GM21619 (cell line): ENCODE measurements around the gene NOS1AP.

Experiments used
- ATAC-seq: cut with Tn5 transposase; IDR thresholded peaks from one replicate; pipeline ENCODE4 v1.9.1; 2021; ENCODE audit not compliant: unreplicated experiment

NOS1AP gene

DNA sequence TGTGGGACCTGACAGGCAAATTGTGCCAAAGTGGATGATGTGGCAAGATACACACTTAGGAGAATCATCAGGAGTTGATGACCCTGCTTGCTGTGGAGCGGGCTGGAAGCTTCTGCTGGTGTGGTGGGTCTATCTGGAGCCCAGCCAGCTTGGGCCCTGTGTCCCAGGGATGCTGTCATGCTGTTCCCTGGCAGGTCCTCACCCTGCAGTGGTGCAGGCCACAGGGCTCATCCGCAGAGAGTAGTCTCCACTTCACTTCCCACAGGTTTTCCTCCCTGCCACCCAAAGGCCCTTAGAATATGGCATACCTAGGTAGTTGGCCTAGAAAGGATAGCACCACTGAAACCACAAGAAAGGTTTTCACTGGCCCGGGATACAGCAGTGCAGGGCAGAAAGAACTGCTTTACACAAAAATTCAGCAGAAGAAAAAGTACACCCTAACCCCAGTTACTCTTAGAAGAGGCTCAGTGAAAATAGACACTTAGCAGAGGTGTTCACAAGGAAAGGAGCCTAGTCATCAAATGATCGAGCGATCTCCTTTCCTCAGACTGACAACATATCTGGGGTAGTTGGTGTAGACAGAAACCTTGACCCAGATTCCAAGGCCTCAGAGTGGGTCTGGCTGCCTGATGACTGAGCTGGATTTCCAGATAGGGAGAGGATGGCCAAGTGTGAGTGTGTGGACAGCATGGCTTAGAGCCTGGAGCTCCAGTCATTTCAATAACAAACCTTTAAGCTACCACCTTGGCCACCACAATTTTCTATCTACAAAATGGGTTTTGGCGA is 310.8 kb downstream of the NOS1AP start:
- no peak for ATAC-seq

DNA sequence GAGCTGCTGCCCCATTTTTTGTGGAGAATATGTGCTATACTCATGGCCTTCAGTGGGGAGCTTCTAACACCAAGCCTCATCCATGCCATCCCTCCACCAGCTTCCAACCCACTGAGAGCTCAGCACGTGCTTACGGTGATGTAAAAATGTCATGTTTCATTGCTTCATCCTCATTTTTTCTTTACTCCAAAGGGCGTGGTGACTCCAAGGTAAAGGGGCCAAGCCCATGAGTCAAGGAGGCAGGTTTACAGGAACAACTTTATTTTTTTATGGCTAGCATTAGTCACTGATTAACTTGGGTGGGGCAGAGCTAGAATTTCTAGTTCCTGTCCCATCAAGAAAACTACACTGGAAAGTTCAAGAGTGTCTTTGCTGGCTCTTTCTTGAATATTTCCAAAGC is 311.9 kb downstream of the NOS1AP start, which contains the start of gene C1orf226:
C1orf226 (plus strand) TSS at position 346 of the 400 bp plus-strand sequence. CDS start 174 bp downstream, outside the sequence.
- ATAC-seq: no peak

DNA sequence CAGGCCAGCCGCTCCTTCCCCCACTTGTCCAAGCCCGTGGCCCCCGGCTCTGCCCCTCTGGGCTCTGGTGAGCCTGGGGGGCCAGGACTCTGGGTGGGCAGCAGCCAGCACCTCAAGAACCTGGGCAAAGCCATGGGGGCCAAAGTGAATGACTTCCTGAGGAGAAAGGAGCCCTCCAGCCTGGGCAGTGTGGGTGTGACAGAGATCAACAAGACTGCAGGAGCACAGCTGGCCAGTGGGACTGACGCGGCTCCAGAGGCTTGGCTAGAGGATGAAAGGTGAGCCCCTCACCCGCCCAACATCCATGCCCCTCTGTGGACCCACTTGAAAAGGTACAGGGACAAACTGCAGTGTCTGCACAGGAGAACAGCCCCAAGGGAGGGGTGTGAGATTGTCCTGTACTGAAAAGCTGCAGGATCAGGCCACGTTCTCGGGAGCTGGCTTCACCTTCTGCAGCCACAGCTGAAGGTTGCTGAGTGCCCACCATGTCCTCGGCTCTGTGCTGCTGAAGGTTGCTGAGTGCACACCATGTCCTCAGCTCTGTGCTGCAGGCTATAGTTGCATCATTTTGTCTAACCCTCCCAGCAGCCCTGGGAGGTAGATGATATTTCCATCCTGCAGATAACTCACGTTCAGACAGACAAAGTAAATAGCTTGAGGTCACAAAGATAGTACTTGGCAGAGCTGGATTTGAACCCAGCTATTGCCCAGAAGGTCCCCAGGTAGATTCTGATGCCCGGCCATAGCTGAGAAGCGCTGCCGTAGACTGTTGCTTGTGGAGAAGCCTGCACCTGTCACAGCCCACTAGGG is 312.7 kb downstream of the NOS1AP start:
- no peak for ATAC-seq

DNA sequence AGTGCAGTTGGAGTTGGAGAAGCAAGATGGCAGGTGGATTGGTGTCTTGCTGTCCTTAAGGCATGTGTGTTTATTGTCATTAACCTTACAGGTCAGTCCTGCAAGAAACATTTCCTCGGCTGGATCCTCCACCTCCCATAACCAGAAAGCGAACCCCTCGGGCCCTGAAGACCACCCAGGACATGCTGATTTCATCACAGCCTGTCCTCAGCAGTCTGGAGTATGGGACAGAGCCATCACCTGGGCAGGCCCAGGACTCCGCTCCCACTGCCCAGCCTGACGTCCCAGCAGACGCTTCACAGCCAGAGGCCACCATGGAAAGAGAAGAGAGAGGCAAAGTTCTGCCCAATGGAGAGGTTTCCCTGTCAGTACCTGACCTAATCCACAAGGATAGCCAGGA is 313.6 kb downstream of the NOS1AP start:
- no peak for ATAC-seq

DNA sequence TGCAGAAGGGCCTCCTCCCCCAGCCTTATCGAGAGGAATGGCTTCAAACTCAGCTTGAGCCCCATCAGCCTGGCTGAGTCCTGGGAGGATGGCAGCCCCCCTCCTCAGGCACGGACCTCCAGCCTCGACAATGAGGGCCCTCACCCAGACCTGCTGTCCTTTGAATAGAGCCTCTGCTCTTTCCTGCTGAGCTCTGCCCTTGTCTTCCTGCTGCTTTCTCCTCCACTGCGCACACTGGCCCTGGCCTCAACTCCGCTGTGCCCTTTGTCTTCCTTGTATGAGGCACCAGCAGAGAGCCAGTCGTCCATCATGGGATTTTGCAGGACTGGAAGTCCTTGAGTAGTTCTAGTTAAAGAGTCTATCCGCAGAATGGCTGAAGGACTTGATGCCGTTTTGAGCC is 314.0 kb downstream of the NOS1AP start:
- no peak for ATAC-seq

DNA sequence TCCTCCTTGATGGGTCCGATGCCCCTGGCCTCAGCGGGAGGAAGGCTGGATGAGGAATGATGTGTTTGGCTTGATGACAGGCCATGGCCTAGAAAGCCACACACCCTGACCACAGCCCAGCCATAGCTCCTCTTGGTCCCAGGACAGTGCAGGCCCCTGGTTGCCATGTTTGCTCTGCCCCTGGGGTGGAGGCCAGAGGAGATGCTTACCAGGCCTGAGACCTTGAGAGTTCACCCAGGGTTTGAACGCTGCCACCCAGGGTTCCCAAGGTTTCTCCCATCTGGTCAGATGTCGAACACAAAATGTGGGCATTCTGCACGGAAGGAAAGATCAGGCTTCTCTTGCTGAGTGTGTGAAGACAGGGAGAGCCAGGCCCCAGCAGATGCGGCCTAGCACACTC is 314.6 kb downstream of the NOS1AP start:
- ATAC-seq: no peak

DNA sequence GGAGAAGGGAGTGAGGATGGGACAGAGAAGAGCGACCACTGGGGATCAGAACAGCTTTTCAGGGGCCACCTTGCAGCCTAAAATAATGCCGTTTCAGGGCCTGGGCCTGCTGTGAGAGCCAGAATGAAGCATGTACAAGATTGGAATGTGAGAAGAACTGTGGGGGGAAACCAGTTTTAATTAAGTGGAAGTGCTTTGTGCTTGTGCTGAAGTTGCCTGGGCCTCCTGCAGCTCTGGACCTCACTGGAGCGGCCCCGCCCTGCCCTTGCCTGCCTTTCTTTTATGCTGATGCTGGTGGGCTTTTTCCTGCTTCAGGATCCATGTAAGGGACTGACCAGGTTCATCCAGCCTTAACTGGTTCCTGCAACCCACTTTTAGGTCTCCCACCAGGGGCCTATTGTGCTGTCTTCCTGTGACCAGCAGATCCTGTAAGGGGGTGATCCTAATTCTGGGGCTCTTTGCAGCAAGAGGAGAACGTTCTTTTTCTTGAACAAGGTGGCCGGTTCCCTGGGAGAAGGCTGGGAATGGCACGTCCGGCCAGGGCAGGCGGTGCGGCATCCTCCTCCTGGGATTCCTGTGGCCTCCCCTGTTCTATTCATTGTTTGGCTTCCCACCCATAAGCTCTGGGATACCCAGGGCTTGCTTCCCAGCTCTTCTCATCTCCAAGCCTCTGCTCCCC is 315.2 kb downstream of the NOS1AP start:
- ATAC-seq: no peak

DNA sequence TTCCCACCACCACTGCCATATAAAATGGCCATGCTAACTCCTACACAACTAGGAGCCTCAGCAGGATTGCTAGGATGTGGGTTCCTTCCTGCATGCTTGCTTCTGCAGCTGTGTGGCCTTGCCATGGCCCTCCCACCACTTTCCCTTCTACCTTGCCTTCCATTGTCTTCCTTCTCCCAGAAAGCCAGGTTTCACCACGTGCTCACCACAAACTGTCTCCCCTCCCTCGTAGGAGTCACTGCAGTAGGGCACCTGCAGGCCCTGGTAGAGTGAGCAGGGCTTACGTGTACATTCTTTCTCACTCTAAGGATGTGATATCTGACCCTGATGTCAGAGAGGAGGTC is 315.8 kb downstream of the NOS1AP start:
- ATAC-seq: no peak

DNA sequence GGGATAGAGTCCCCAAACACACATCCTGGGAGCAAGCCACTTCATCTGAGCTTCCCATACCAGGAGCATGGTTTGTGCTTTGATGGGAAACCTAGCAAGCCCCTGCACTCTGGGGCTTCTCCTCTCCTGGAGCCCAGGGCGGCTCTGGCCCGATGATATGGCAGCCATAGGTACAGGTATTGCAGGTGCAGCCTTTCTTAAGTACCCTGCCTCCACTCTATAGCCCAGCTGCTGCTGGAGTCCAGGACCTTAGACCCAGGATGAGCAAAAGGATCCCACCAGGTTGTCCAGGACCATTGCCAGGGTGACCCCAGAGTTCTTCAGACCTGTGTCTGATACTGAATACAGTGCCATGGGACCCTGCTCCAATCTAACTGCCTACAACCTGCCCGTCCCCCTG is 316.2 kb downstream of the NOS1AP start:
- no peak for ATAC-seq

DNA sequence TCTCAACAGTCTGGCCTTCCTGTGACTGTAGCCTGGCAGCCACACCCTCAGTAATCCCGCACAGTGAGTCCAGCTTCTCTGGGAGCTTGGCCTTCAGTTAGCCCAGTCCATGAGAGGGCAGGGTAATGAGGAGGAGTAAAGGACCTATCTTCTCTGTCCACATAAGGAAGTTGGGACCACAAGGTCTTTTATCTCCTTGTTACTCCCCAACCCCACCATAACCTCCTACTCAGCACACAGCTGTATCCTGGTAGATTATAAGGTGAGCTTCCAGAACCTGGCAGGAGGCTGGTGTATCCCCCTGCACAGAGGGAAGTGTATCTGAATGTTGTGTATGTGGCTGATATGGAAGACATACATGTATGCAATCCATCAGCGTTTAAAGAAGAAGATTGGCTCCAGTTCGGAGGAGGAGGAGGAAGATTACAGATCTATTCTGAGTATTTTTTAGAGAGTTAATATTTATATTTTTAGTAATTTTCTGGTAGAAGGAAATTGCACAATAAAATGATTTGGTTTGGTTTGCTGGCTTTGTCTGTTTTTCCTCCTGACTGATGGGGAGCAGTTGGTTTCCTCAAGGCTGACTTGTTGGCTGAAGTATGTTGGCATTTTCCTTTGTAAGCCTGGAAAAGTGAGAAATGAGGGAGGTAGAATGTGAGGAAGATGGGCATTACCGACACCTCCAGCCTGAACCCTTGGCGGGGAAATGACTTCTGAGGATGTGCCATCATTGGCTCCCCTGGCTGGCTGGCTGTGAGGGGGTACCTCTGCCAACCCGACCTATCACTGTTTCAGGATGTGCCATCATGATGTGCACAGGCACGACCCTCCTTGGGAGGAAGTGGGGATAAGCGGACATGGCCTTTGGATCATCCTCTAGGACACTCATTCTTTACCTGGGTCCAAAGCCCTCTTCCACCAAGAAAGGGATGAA is 317.1 kb downstream of the NOS1AP start:
- ATAC-seq: no peak

DNA sequence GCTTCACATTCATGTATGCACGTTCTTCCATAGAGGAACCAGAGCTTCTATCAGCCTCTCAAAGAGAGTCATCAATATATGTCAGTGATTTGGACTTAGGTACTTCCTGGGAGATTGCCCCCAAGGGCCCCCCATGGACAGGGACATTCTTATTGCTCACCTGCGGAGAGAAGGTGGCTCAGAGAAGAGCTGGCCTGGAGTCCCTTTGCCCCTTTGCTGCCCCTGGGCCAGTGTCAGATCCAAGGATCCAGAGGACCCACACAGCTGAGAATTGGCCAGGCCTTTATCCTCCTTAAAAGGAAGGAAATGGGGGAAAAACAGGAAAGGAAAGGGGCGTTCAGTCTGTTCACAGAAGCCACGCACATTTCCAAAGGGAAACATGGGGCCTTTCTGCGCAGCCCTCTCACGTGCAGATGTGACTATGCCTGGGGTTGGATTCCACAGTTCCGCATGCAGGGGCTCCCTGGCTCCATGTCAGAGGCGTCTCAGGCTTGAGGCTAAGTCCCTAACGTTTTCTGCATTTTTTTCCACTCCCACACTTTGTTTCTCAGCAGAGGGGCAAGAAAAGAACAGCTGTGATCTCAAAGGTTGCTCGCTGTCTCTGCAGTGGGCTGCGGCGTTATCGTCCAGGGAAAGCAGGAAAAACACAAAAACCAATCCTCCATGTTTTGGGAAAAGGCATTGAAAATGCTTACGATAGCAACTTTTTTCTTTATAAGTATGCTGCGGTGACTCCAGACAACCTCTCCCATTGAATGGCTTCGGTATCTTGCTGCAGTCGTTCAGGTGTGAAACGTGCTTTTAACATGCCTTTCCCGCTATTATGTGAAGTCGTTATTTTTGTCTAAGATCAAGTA is 318.0 kb downstream of the NOS1AP start:
- no peak for ATAC-seq

DNA sequence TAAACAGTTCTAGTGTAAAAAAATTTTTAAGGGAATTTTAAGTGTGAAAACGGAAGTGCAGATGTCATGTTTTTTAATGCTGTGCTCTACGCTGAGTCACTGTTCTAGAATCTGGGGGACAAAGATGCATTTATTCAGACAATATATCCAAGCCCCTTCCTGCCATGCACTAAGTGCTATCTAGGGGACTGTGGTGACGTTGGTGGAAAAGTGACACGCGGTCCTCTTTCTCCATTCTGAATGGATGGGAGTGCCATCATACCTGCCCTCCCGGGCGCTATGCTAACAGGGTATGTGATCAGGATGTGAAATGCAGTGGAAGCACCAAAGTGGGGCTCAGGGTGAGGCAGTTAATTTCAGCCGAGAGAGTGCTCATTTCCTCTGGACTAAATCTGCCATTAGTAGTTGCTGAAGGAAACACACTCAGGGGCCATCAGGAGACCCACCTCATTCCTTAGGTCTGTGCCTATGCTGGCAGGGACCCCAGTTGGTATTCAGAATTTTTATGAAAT is 318.6 kb downstream of the NOS1AP start:
- no peak for ATAC-seq

DNA sequence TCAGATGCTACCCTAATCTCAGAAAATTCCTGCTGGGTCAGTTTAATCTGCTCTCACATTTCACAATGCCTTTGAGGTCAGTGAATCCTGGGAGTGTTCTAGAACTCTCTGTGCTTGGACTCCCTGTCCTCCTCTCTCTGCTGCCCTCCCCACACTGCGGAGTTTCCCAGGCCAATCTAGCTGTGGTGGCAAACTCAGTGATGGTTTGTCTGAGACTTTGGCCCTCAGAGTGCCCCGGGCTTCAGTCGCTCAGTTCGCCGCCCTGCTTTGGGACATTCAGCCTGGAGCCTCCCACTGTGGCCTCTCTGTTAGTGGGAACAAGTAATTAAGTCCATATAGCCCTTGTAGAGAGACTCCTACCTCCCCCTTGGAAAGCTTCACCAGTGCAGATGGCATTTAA is 319.1 kb downstream of the NOS1AP start:
- no peak for ATAC-seq

DNA sequence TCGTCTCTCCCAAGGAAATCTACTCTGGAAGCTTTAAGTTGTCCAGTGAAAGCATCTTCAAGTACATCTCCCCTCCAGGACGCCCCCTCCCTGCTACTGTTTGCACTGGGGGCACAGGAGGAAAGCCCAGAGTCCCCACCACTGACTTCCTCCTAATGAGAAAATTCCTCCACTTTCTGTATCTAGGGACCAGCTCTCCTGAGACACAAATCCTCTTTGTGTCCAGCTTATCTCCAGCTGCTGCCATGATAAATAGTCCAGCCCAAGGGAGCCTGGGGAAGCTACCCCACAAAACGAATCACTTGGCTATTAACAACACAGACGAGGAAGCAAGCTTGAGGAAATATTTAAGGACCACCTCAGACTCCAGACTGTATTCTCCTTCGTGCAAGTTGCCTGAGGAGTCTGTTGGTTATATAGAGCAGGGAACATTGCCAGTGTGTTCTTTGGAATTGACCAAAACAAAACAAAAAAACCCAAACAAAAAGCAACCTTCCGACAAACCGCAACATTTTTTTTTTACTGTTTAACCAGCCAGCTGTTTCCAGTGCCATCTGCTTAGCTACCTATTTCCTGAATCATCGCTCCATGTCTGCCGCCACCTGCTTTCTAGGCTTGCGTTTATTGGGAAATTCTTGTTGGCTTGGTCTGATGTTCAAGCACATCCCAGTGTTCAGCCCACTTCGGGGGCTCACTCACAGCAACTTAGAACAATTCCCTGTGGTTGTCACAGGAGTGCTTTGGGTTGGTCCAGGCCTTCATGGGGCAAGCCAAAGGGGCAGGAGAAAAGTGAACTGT is 319.7 kb downstream of the NOS1AP start:
- ATAC-seq: no peak

DNA sequence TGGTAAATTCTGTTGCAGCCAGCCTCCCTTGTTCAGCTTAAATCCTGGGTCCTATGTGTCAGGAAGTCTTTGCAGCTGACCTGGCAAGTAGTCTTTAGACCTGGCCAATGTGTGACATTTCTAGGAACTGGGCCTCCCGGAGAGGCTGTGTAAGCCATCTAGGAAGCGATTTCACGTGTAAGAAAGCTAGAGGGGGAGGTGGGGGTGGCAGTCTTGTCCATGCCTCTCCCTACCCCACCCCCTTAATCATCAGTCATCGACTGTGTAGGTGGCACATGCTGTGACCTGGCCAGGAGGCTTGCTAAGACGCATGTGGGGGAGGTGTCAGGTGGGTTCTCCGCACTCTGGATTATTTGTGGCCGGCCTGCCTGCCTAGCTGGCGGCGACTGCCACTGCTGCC is 320.5 kb downstream of the NOS1AP start:
- ATAC-seq: no peak

DNA sequence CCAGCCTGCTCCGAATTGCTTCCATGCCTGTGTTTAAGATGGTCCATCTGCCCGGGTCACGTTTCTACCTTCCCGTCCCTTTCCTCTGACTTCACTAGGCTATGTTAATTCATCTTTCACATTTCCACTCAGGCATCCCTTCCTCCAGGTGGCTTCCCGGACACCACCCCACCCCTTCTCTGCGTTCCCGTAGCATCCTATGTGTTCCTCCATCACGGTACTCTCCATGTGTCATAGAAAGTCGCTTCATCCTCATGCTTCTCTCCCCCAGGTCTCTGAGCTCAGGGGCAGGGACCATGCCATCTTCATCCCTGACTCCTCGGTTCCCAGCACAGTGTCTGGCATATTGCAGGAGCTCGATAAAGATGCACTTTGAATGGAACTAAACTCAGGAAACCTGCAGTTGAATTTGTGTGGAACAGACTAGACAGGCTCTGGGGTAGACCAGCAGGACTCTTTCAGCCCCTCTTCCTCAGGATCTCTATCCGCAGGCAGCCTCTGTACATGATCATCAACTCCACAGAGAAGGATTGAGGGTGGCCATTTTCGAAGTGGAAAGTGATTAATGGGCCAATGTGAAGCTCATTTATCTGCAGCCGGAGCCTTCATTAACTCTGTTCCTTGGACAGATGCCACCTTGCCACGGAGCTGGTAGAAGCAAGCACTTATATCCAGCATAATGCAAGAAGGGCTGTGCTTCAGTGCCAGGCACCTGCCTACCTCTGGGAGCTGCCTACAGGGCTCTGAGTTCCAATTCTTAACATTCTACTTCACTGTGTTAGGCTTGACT is 321.1 kb downstream of the NOS1AP start:
- no peak for ATAC-seq

DNA sequence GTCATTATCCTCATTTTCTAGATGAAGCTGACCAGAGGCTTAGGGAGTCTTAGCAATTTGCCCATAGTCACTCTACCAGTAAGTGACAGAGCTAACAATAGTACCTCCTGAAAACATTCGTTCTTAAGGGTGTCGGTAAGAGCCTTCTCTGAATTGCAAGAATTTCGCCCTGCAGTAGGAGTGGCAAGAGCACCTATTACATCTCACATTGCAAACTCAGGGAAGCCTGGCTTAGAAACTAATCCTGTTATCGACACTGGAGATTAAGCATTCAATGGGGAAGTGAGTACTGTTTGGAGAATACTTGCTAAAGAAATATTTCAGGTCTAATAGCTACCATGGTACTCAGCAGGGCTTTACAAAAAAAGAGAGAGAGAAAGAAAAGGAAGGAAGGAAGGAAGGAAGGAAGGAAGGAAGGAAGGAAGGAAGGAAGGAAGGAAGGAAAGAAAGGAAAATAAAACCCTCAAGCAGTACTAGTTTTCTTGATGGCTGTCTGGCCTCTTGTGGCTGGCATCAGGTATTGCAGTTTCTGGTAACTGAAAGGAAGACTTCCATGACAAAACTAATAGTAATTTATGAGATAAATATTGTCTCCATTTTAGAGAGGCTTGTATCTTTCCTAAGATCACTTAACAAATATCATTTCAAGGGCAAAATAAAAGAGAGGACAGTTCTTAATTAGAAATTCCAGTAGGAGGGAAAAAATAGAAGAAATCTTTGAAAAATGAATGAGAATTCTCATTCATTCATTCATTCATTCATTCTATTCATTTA is 322.5 kb downstream of the NOS1AP start:
- no peak for ATAC-seq
